ENCODE measurements around the gene PREB. TPM values are rescaled to one million over a fixed set of nuclear protein-coding genes. Genes with fewer than 3 reads are reported as not detected.

PREB gene
- polyA plus RNA-seq, 3 donors = 70.0 to 78.2 (median 71.7) TPM

- no peak for DNase-seq
- WGBS (ENCODE audit: insufficient coverage) = 100% methylated on average over 1 of the region's 1 CpG
- Mint-ChIP-seq H3K36me3 (no peaks in the 10 kb centered on the region), H3K4me3 (no peak overlapping the region), H3K9me3 (peaks cover 0 to 2% (median 0%) of the 10 kb centered on the region in 7 donors), H3K27me3 (ENCODE audit: low read depth in 3 of 3) (peaks cover 3 to 22% (median 21%) of the 10 kb centered on the region in 3 donors), H3K4me1 (no peaks in the 10 kb centered on the region), H3K27ac (no peak overlapping the region)
- Histone ChIP-seq H3K27me3 (ENCODE audit: control insufficient read depth in 2 of 2, insufficient read depth in 2 of 2, low read length in 2 of 2) (peaks cover 0 to 4% of the 10 kb centered on the region in 2 donors), H4K20me1 (ENCODE audit: insufficient read depth, low read length) (no peaks in the 10 kb centered on the region), H3K36me3 (replicated peaks in 1 of 2; ENCODE audit: control insufficient read depth in 1 of 2, insufficient read depth in 2 of 2, low read length in 2 of 2) (no peaks in the 10 kb centered on the region), H3K9me3 (replicated peaks in 1 of 2; ENCODE audit: control insufficient read depth in 1 of 2, insufficient read depth in 1 of 2, low read length in 2 of 2) (no peaks in the 10 kb centered on the region), H3K27ac (ENCODE audit: low read depth in 1 of 2, low read length in 2 of 2) (no peak overlapping the region), H3K4me1 (ENCODE audit: control insufficient read depth in 1 of 2, insufficient read depth in 2 of 2, low read length in 2 of 2) (no peaks in the 10 kb centered on the region), H3K79me2 (ENCODE audit: insufficient read depth, low read length) (no peaks in the 10 kb centered on the region), H2AFZ (ENCODE audit: insufficient read depth, low read depth, low read length, poor library complexity, severe bottlenecking) (no peak overlapping the region), H3K4me2 (replicated peaks; ENCODE audit: extremely low read depth, low read length, poor library complexity, severe bottlenecking) (no peak overlapping the region), H3K4me3 (replicated peaks in 1 of 3; ENCODE audit: low read depth in 2 of 3, low read length in 3 of 3) (no peak overlapping the region), H3K9ac (ENCODE audit: insufficient read depth, low read length, poor library complexity, severe bottlenecking) (no peak overlapping the region)
- TF ChIP-seq, protein P1, sequence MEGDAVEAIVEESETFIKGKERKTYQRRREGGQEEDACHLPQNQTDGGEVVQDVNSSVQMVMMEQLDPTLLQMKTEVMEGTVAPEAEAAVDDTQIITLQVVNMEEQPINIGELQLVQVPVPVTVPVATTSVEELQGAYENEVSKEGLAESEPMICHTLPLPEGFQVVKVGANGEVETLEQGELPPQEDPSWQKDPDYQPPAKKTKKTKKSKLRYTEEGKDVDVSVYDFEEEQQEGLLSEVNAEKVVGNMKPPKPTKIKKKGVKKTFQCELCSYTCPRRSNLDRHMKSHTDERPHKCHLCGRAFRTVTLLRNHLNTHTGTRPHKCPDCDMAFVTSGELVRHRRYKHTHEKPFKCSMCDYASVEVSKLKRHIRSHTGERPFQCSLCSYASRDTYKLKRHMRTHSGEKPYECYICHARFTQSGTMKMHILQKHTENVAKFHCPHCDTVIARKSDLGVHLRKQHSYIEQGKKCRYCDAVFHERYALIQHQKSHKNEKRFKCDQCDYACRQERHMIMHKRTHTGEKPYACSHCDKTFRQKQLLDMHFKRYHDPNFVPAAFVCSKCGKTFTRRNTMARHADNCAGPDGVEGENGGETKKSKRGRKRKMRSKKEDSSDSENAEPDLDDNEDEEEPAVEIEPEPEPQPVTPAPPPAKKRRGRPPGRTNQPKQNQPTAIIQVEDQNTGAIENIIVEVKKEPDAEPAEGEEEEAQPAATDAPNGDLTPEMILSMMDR (IDR thresholded peaks at IDR 0.05) = no peak
- intact Hi-C loops (cut with micrococcal nuclease) = no loop called here
These were observed 8.8 kb upstream of the PREB start for GRCh38 chr2:27143285-27143684.

- Histone ChIP-seq H3K4me1 (ENCODE audit: control insufficient read depth in 1 of 2, insufficient read depth in 2 of 2, low read length in 2 of 2) (peaks cover 5 to 7% of the 10 kb centered on the region in 2 donors), H3K9me3 (replicated peaks in 1 of 2; ENCODE audit: control insufficient read depth in 1 of 2, insufficient read depth in 1 of 2, low read length in 2 of 2) (no peaks in the 10 kb centered on the region), H3K27ac (ENCODE audit: low read depth in 1 of 2, low read length in 2 of 2) (no peak within 1 kb of the TSS), H3K27me3 (ENCODE audit: control insufficient read depth in 2 of 2, insufficient read depth in 2 of 2, low read length in 2 of 2) (peaks cover 0 to 4% of the 10 kb centered on the region in 2 donors), H3K9ac (ENCODE audit: insufficient read depth, low read length, poor library complexity, severe bottlenecking) (no peak within 1 kb of the TSS), H3K36me3 (replicated peaks in 1 of 2; ENCODE audit: control insufficient read depth in 1 of 2, insufficient read depth in 2 of 2, low read length in 2 of 2) (no peaks in the 10 kb centered on the region), H3K4me3 (replicated peaks in 1 of 3; ENCODE audit: low read depth in 2 of 3, low read length in 3 of 3) (no peak within 1 kb of the TSS), H3K79me2 (ENCODE audit: insufficient read depth, low read length) (peaks cover 1% of the 10 kb centered on the region), H2AFZ (ENCODE audit: insufficient read depth, low read depth, low read length, poor library complexity, severe bottlenecking) (no peak within 1 kb of the TSS), H4K20me1 (ENCODE audit: insufficient read depth, low read length) (no peaks in the 10 kb centered on the region), H3K4me2 (replicated peaks; ENCODE audit: extremely low read depth, low read length, poor library complexity, severe bottlenecking) (no peak within 1 kb of the TSS)
- H3K27ac Mint-ChIP-seq = peak within 1 kb of the TSS in 1 of 7 donors; percentile 33
- TF ChIP-seq, protein P1 (IDR thresholded peaks at IDR 0.05) = no peak
- peaks cover 3% of the 10 kb centered on the region for H3K4me1 Mint-ChIP-seq
- peaks cover 0 to 2% (median 0%) of the 10 kb centered on the region in 7 donors for H3K9me3 Mint-ChIP-seq
- H3K36me3 Mint-ChIP-seq = no peaks in the 10 kb centered on the region
- intact Hi-C loops (cut with micrococcal nuclease) = no loop called here
- 97% methylated on average over 4 of the region's 4 CpGs for WGBS (ENCODE audit: insufficient coverage)
- no peak within 1 kb of the TSS for H3K4me3 Mint-ChIP-seq
- peaks cover 9 to 19% (median 18%) of the 10 kb centered on the region in 3 donors for H3K27me3 Mint-ChIP-seq (ENCODE audit: low read depth in 3 of 3)
- no peak for DNase-seq
These were observed 4.9 kb upstream of the PREB start, which contains the start of gene PRR30 for GRCh38 chr2:27139310-27139709. Gene PRR30 (minus strand): TSS chr2:27139410. CDS start chr2:27138329, 1,081 bp downstream.

Measured in CD14-positive monocyte (primary cell).